Measurements from ENCODE around the gene SUGCT.
"Not testable (repeated sequence)": the region's sequence is repeated elsewhere in the genome, so short reads cannot be mapped to it uniquely, and the experiment has no call there.

Gene SUGCT

DNA sequence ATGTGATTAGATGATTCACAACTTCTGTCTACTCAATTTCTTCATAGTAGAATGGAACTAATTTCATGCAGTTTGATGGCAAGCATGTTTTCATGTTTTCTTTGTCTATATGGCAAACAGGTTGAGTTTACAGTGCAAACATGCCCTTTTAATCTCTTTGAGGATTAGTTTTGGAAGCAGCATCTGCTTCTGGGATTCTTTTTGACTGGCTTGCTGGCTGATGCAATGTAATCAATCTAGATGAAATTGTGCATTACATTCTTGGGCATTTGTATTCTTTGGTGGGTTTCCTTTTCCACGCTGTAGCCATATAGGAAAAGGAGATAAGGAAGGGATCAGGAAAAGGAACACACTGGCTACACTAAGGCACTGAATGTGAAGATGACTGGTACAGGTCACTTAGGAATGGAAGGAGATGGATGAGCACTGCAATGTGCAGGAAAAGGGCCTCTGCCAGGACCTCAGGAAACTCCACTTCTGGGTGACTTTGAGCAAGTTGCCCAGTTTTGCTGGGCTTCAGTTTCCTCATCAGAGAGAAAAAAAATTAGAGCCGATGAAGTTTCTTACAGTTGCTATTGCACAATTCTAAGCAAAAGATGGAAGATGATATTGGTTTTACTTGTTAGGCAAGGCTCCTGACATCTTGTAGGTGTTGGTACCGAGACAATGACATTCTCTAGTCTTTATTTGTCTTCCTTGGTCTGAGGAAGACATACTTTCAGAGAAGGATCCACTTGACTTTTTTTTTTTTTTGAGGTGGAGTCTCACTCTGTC is 269.1 kb downstream of the SUGCT start:
- H3K36me3 Mint-ChIP-seq = no peaks in the 10 kb centered on the region
- no peak overlapping the region for H3K4me3 Mint-ChIP-seq
- no peaks in the 10 kb centered on the region for H3K27me3 Mint-ChIP-seq
- peaks cover 5% of the 10 kb centered on the region for H3K9me3 Mint-ChIP-seq
- H3K27ac Mint-ChIP-seq = no peak overlapping the region
- H3K4me1 Mint-ChIP-seq = no peaks in the 10 kb centered on the region

- Mint-ChIP-seq H3K36me3 (no peaks in the 10 kb centered on the region), H3K27me3 (no peaks in the 10 kb centered on the region), H3K4me3 (no peak overlapping the region), H3K27ac (no peak overlapping the region), H3K9me3 (peaks cover 5% of the 10 kb centered on the region), H3K4me1 (no peaks in the 10 kb centered on the region)
Measured at GRCh38 chr7:40405991-40406390, 271.2 kb downstream of the SUGCT start.

DNA sequence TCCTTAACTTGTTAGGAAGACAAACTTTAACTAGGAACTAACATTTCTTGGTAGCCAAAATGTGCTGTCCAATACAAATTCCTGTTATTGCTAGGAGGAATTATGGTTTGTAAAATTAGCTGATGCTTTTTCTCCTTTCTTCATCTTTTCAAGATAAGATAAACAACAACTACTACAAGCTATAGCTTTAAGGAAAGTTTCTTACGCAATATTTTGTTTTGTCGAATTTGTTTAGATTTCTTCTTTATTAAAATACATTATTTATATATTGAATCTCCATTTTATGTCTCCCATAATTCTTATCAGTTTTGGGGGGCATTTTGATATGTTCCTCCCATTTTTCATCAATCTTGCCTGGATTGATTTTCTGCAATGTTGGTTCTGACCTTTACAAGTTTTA is 277.5 kb downstream of the SUGCT start:
- Mint-ChIP-seq H3K4me1 (no peaks in the 10 kb centered on the region), H3K36me3 (no peaks in the 10 kb centered on the region), H3K4me3 (no peak overlapping the region), H3K27ac (no peak overlapping the region), H3K9me3 (no peaks in the 10 kb centered on the region), H3K27me3 (no peaks in the 10 kb centered on the region)

DNA sequence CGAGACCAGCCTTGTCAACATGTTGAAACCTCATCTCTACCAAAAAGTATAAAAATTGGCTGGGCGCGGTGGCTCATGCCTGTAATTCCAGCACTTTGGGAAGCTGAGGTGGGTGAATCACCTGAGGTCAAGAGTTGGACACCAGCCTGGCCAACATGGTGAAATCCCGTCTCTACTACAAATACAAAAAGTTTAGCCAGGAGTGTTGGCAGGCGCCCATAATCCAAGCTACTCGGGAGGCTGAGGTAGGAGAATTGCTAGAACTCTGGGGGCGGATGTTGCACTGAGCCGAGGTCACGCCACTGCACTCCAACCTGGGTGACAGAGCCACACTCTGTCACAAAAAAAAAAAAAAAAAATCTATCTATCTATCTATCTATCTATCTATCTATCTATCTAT is 279.9 kb downstream of the SUGCT start:
- not testable (repeated sequence) for H3K27ac Mint-ChIP-seq

GRCh38 chr7:40418448-40418847 is 283.6 kb downstream of the SUGCT start:
- Mint-ChIP-seq H3K36me3 (no peaks in the 10 kb centered on the region), H3K4me3 (no peak overlapping the region), H3K4me1 (no peaks in the 10 kb centered on the region), H3K27ac (no peak overlapping the region), H3K27me3 (no peaks in the 10 kb centered on the region), H3K9me3 (no peaks in the 10 kb centered on the region)

More for the DNA sequence above, 279.9 kb downstream of the SUGCT start:
- not testable (repeated sequence) for H3K9me3 Mint-ChIP-seq, H3K36me3 Mint-ChIP-seq, H3K4me3 Mint-ChIP-seq, H3K4me1 Mint-ChIP-seq, H3K27me3 Mint-ChIP-seq

- H3K9me3 Mint-ChIP-seq = no peaks in the 10 kb centered on the region
- no peaks in the 10 kb centered on the region for H3K4me1 Mint-ChIP-seq
- H3K27ac Mint-ChIP-seq = no peak overlapping the region
- no peaks in the 10 kb centered on the region for H3K36me3 Mint-ChIP-seq
- no peaks in the 10 kb centered on the region for H3K27me3 Mint-ChIP-seq
- no peak overlapping the region for H3K4me3 Mint-ChIP-seq
Measured at GRCh38 chr7:40418983-40419382, 284.2 kb downstream of the SUGCT start.

DNA sequence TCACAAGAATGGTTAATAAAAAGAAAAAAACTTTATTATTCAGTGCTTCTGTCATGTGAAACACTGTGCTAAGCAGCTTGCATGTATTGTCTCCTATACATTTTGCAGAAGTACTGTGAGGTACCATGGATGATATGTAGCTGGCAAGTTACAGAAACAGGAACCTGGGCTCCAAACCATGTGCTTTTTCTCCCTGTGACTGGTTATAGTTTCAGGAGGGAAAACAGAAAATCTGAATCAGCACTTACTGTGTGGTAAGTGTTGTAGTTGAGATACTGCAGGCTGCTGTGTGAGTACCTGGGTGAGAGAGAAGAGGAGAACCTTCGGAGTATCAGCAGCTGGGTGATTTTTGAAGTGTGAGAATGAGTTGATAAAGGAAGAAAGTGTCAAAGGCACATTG is 285.0 kb downstream of the SUGCT start:
- H3K27me3 Mint-ChIP-seq = no peaks in the 10 kb centered on the region
- no peaks in the 10 kb centered on the region for H3K9me3 Mint-ChIP-seq
- H3K27ac Mint-ChIP-seq = no peak overlapping the region
- H3K4me1 Mint-ChIP-seq = no peaks in the 10 kb centered on the region
- H3K4me3 Mint-ChIP-seq = no peak overlapping the region
- no peaks in the 10 kb centered on the region for H3K36me3 Mint-ChIP-seq

- H3K4me1 Mint-ChIP-seq = no peaks in the 10 kb centered on the region
- no peaks in the 10 kb centered on the region for H3K27me3 Mint-ChIP-seq
- H3K27ac Mint-ChIP-seq = no peak overlapping the region
- H3K4me3 Mint-ChIP-seq = no peak overlapping the region
- no peaks in the 10 kb centered on the region for H3K9me3 Mint-ChIP-seq
- no peaks in the 10 kb centered on the region for H3K36me3 Mint-ChIP-seq
Measured at GRCh38 chr7:40421433-40421832, 286.6 kb downstream of the SUGCT start.

DNA sequence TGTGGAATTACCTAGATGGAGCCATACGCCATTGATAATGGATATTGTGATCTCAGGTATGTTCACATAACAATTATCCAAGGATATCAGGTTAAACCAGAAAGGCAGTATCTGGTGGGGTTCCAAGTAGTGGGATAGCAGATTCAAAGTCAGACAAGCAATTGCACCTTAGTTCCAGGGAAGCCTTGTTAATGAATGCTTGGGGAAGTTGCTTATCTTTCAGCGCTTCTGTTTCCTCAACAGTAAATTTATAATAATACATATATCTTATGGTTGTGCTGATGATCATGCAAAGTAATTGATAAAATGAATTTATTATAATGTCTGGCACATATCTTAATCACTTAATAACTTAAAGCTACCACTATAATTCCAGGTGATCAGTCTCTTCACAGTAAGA is 290.9 kb downstream of the SUGCT start:
- Mint-ChIP-seq H3K36me3 (no peaks in the 10 kb centered on the region), H3K9me3 (no peaks in the 10 kb centered on the region), H3K4me3 (no peak overlapping the region), H3K27me3 (no peaks in the 10 kb centered on the region), H3K27ac (no peak overlapping the region), H3K4me1 (no peaks in the 10 kb centered on the region)

- Mint-ChIP-seq H3K4me1 (no peaks in the 10 kb centered on the region), H3K27ac (no peak overlapping the region), H3K9me3 (peaks cover 9% of the 10 kb centered on the region), H3K27me3 (peaks cover 1% of the 10 kb centered on the region), H3K4me3 (no peak overlapping the region), H3K36me3 (peaks cover 3% of the 10 kb centered on the region)
Measured at GRCh38 chr7:40428421-40428820, 293.6 kb downstream of the SUGCT start.

GRCh38 chr7:40429826-40430225 is 295.0 kb downstream of the SUGCT start:
- H3K36me3 Mint-ChIP-seq = peaks cover 3% of the 10 kb centered on the region
- H3K27me3 Mint-ChIP-seq = peaks cover 3% of the 10 kb centered on the region
- no peak overlapping the region for H3K4me3 Mint-ChIP-seq
- H3K27ac Mint-ChIP-seq = no peak overlapping the region
- H3K9me3 Mint-ChIP-seq = peaks cover 11% of the 10 kb centered on the region
- H3K4me1 Mint-ChIP-seq = no peaks in the 10 kb centered on the region

- H3K36me3 Mint-ChIP-seq = peaks cover 3% of the 10 kb centered on the region
Measured at GRCh38 chr7:40432046-40432445, 297.2 kb downstream of the SUGCT start.

GRCh38 chr7:40436710-40437109 is 301.9 kb downstream of the SUGCT start:
- H3K4me1 Mint-ChIP-seq = no peaks in the 10 kb centered on the region
- H3K27ac Mint-ChIP-seq = no peak overlapping the region
- peaks cover 6% of the 10 kb centered on the region for H3K36me3 Mint-ChIP-seq
- no peak overlapping the region for H3K4me3 Mint-ChIP-seq
- peaks cover 16% of the 10 kb centered on the region for H3K9me3 Mint-ChIP-seq
- peaks cover 3% of the 10 kb centered on the region for H3K27me3 Mint-ChIP-seq

More at GRCh38 chr7:40432046-40432445, 297.2 kb downstream of the SUGCT start:
- H3K4me1 Mint-ChIP-seq = no peaks in the 10 kb centered on the region
- H3K27ac Mint-ChIP-seq = no peak overlapping the region
- peaks cover 11% of the 10 kb centered on the region for H3K9me3 Mint-ChIP-seq
- peaks cover 3% of the 10 kb centered on the region for H3K27me3 Mint-ChIP-seq
- no peak overlapping the region for H3K4me3 Mint-ChIP-seq

DNA sequence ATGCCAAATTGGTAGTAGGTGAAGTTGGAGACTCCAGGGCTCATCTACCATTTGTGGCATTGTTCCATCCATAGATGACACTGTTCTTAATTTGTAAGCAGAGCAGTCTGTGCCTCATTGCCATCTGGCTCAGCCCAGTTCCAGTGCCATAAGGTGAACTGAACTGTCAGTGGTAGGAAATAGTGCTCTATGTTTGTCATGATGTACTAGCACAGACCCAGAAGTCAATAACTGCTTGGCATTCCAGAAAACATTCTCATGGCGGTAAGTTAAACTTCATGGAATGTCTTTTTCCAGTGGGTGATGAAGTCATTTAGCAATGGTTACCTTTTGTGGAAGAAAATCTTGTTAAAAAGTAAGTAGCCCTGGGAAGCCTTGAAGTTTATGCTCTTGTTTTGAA is 302.7 kb downstream of the SUGCT start:
- Mint-ChIP-seq H3K27ac (no peak overlapping the region), H3K9me3 (peaks cover 16% of the 10 kb centered on the region), H3K4me1 (no peaks in the 10 kb centered on the region), H3K36me3 (peaks cover 6% of the 10 kb centered on the region), H3K4me3 (no peak overlapping the region), H3K27me3 (peaks cover 3% of the 10 kb centered on the region)

DNA sequence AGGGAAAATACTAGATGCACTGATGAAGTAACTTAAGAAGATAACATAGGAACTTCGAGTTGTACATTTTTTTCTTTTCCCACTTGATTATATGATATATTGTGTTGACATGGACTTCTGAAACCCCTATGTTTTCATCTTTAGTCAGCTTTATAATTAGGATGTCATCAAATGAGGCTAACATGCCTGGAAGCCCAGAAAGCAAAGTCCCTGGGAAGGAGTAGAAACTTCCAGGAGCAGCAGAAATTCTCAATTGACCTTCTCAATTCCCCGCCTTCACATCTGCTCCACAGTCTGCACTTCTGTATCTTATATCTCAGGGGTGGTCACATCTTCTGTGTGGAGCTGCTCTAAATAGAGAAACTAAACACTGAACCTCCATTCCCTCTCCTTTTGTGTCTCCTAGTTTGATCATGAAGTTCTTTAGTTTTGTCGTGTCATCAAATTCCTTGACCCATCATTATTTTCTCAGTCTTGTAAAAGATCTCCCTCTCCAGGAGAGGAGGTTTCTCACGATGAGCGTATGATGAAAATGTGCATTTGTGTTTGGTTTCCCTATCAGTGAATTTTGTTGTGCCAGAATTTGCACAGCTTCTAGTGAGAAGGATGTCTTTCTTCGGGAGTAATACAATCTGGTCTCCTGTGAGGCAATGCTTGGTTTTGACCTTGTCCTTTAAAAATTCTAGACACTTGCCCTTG is 303.3 kb downstream of the SUGCT start:
- Mint-ChIP-seq H3K27me3 (peaks cover 3% of the 10 kb centered on the region), H3K27ac (no peak overlapping the region), H3K4me3 (no peak overlapping the region), H3K4me1 (no peaks in the 10 kb centered on the region), H3K36me3 (peaks cover 2% of the 10 kb centered on the region), H3K9me3 (peaks cover 11% of the 10 kb centered on the region)

GRCh38 chr7:40439686-40440085 is 304.9 kb downstream of the SUGCT start:
- no peak overlapping the region for H3K27ac Mint-ChIP-seq
- no peak overlapping the region for H3K4me3 Mint-ChIP-seq
- no peaks in the 10 kb centered on the region for H3K4me1 Mint-ChIP-seq
- peaks cover 5% of the 10 kb centered on the region for H3K9me3 Mint-ChIP-seq
- H3K27me3 Mint-ChIP-seq = no peaks in the 10 kb centered on the region
- H3K36me3 Mint-ChIP-seq = peaks cover 2% of the 10 kb centered on the region
